ENCODE results near the gene OR2AT4. TPM values are rescaled to one million over a fixed set of nuclear protein-coding genes. Genes with fewer than 3 reads are reported as not detected.

The OR2AT4 gene
- total and polyA plus RNA-seq, 2 experiments from 2014 or later, result not detected

GRCh38 chr11:75126564-75126963 lies 29.9 kb upstream of the OR2AT4 start:
- WGBS, 2 experiments (ENCODE audit: low coverage in 1 of 2, low lambda C conversion rate in 2 of 2, missing lambda C conversion rate in 2 of 2), result 9 to 17% methylated on average over 2 of the region's 2 CpGs
- H3K9me3 ChIP-seq (ENCODE audit: low read depth), result no peaks in the 10 kb centered on the region
- H3K4me1 ChIP-seq (ENCODE audit: insufficient read depth), result no peaks in the 10 kb centered on the region
- no peak overlapping the region for H2AFZ ChIP-seq
- H3K27me3 ChIP-seq (replicated peaks; ENCODE audit: insufficient read depth), result peaks cover 5% of the 10 kb centered on the region
- DNase-seq, result no peak
- H3F3A ChIP-seq (ENCODE audit: insufficient read depth), result no peaks in the 10 kb centered on the region
- H3K4me3 ChIP-seq, result no peak overlapping the region
- no peaks in the 10 kb centered on the region for H3K79me2 ChIP-seq (ENCODE audit: insufficient read depth)
- no peak overlapping the region for H3K27ac ChIP-seq
- no peaks in the 10 kb centered on the region for H4K20me1 ChIP-seq (ENCODE audit: insufficient read depth)
- no peaks in the 10 kb centered on the region for H3K9me2 ChIP-seq (ENCODE audit: insufficient read depth)
- no peaks in the 10 kb centered on the region for H3K36me3 ChIP-seq (ENCODE audit: low read depth)
- H3K4me2 ChIP-seq (ENCODE audit: unreplicated experiment), result no peak overlapping the region
- no peak for TF ChIP-seq EZH2 (IDR thresholded peaks at IDR 0.05; ENCODE audit: insufficient read depth, poor library complexity, severe bottlenecking)
- no peak for TF ChIP-seq EZH2phosphoT487 (IDR thresholded peaks at IDR 0.05; ENCODE audit: insufficient read depth, low read depth)
- in situ Hi-C loops (cut with MboI), result no loop called here
- H3K9ac ChIP-seq, result no peak overlapping the region

- Histone ChIP-seq H3K9me2 (ENCODE audit: insufficient read depth) (no peaks in the 10 kb centered on the region), H3K79me2 (ENCODE audit: insufficient read depth) (no peaks in the 10 kb centered on the region)
Observed at GRCh38 chr11:75118577-75118976, 21.9 kb upstream of the OR2AT4 start.

GRCh38 chr11:75114465-75114864 lies 17.8 kb upstream of the OR2AT4 start:
- Histone ChIP-seq H3K27ac (no peak overlapping the region), H2AFZ (no peak overlapping the region), H3K9ac (no peak overlapping the region), H3K4me2 (ENCODE audit: unreplicated experiment) (no peak overlapping the region), H3K9me2 (ENCODE audit: insufficient read depth) (no peaks in the 10 kb centered on the region), H3F3A (ENCODE audit: insufficient read depth) (no peaks in the 10 kb centered on the region), H4K20me1 (ENCODE audit: insufficient read depth) (no peaks in the 10 kb centered on the region), H3K79me2 (ENCODE audit: insufficient read depth) (no peaks in the 10 kb centered on the region), H3K36me3 (ENCODE audit: low read depth) (no peaks in the 10 kb centered on the region), H3K4me1 (ENCODE audit: insufficient read depth) (no peaks in the 10 kb centered on the region), H3K4me3 (no peak overlapping the region), H3K9me3 (ENCODE audit: low read depth) (peaks cover 9% of the 10 kb centered on the region), H3K27me3 (replicated peaks; ENCODE audit: insufficient read depth) (peaks cover 21% of the 10 kb centered on the region; the same call in 1 of the 2 replicates)
- 46 to 61% methylated on average over 2 of the region's 2 CpGs for WGBS, 2 experiments (ENCODE audit: low coverage in 1 of 2, low lambda C conversion rate in 2 of 2, missing lambda C conversion rate in 2 of 2)
- in situ Hi-C loops (cut with MboI), result no loop called here
- no peak for DNase-seq
- TF ChIP-seq EZH2phosphoT487 (IDR thresholded peaks at IDR 0.05; ENCODE audit: insufficient read depth, low read depth), result no peak
- no peak for TF ChIP-seq EZH2 (IDR thresholded peaks at IDR 0.05; ENCODE audit: insufficient read depth, poor library complexity, severe bottlenecking)

More at GRCh38 chr11:75118577-75118976, 21.9 kb upstream of the OR2AT4 start:
- Histone ChIP-seq H3K9me3 (ENCODE audit: low read depth) (no peaks in the 10 kb centered on the region), H3F3A (ENCODE audit: insufficient read depth) (no peaks in the 10 kb centered on the region), H3K4me2 (ENCODE audit: unreplicated experiment) (no peak overlapping the region), H3K27ac (no peak overlapping the region), H2AFZ (no peak overlapping the region), H3K27me3 (replicated peaks; ENCODE audit: insufficient read depth) (0 out of 2 replicates have a peak, but pooled peaks cover 8% of the 10 kb centered on the region), H3K36me3 (ENCODE audit: low read depth) (no peaks in the 10 kb centered on the region), H4K20me1 (ENCODE audit: insufficient read depth) (no peaks in the 10 kb centered on the region), H3K9ac (no peak overlapping the region), H3K4me3 (no peak overlapping the region), H3K4me1 (ENCODE audit: insufficient read depth) (no peaks in the 10 kb centered on the region)
- in situ Hi-C loops (cut with MboI), result no loop called here
- DNase-seq, result no peak
- WGBS, 2 experiments (ENCODE audit: low coverage in 1 of 2, low lambda C conversion rate in 2 of 2, missing lambda C conversion rate in 2 of 2), result 42 to 56% methylated on average over 1 of the region's 1 CpG
- TF ChIP-seq EZH2 (IDR thresholded peaks at IDR 0.05; ENCODE audit: insufficient read depth, poor library complexity, severe bottlenecking), result no peak
- TF ChIP-seq EZH2phosphoT487 (IDR thresholded peaks at IDR 0.05; ENCODE audit: insufficient read depth, low read depth), result no peak

GRCh38 chr11:75113030-75113429 lies 16.4 kb upstream of the OR2AT4 start:
- H2AFZ ChIP-seq, result no peak overlapping the region
- 17 to 26% methylated on average over 1 of the region's 1 CpG for WGBS, 2 experiments (ENCODE audit: low coverage in 1 of 2, low lambda C conversion rate in 2 of 2, missing lambda C conversion rate in 2 of 2)
- in situ Hi-C loops (cut with MboI), result no loop called here
- no peak overlapping the region for H3K4me3 ChIP-seq
- no peak overlapping the region for H3K9ac ChIP-seq
- no peak for DNase-seq
- no peak overlapping the region for H3K4me2 ChIP-seq (ENCODE audit: unreplicated experiment)
- H4K20me1 ChIP-seq (ENCODE audit: insufficient read depth), result no peaks in the 10 kb centered on the region
- no peaks in the 10 kb centered on the region for H3K9me2 ChIP-seq (ENCODE audit: insufficient read depth)
- H3K36me3 ChIP-seq (ENCODE audit: low read depth), result no peaks in the 10 kb centered on the region
- H3F3A ChIP-seq (ENCODE audit: insufficient read depth), result no peaks in the 10 kb centered on the region
- H3K9me3 ChIP-seq (ENCODE audit: low read depth), result peaks cover 9% of the 10 kb centered on the region
- no peaks in the 10 kb centered on the region for H3K4me1 ChIP-seq (ENCODE audit: insufficient read depth)
- H3K27ac ChIP-seq, result no peak overlapping the region
- no peaks in the 10 kb centered on the region for H3K79me2 ChIP-seq (ENCODE audit: insufficient read depth)
- peaks cover 17% of the 10 kb centered on the region; the same call in 1 of the 2 replicates for H3K27me3 ChIP-seq (replicated peaks; ENCODE audit: insufficient read depth)
- TF ChIP-seq EZH2phosphoT487 (IDR thresholded peaks at IDR 0.05; ENCODE audit: insufficient read depth, low read depth) (no peak), EZH2 (IDR thresholded peaks at IDR 0.05; ENCODE audit: insufficient read depth, poor library complexity, severe bottlenecking) (no peak)

GRCh38 chr11:75112200-75112599 lies 15.5 kb upstream of the OR2AT4 start:
- Histone ChIP-seq H4K20me1 (ENCODE audit: insufficient read depth) (no peaks in the 10 kb centered on the region), H2AFZ (no peak overlapping the region), H3F3A (ENCODE audit: insufficient read depth) (no peaks in the 10 kb centered on the region), H3K27me3 (replicated peaks; ENCODE audit: insufficient read depth) (peaks cover 13% of the 10 kb centered on the region; the same call in 1 of the 2 replicates), H3K9me2 (ENCODE audit: insufficient read depth) (no peaks in the 10 kb centered on the region), H3K4me1 (ENCODE audit: insufficient read depth) (peaks cover 4% of the 10 kb centered on the region), H3K4me3 (no peak overlapping the region), H3K9ac (no peak overlapping the region), H3K27ac (no peak overlapping the region), H3K9me3 (ENCODE audit: low read depth) (peaks cover 9% of the 10 kb centered on the region), H3K79me2 (ENCODE audit: insufficient read depth) (no peaks in the 10 kb centered on the region), H3K4me2 (ENCODE audit: unreplicated experiment) (no peak overlapping the region), H3K36me3 (ENCODE audit: low read depth) (no peaks in the 10 kb centered on the region)
- WGBS, 2 experiments (ENCODE audit: low coverage in 1 of 2, low lambda C conversion rate in 2 of 2, missing lambda C conversion rate in 2 of 2), result 55 to 67% methylated on average over 2 of the region's 2 CpGs
- in situ Hi-C loops (cut with MboI), result no loop called here
- DNase-seq, result no peak
- no peak for TF ChIP-seq EZH2 (IDR thresholded peaks at IDR 0.05; ENCODE audit: insufficient read depth, poor library complexity, severe bottlenecking)
- TF ChIP-seq EZH2phosphoT487 (IDR thresholded peaks at IDR 0.05; ENCODE audit: insufficient read depth, low read depth), result no peak

Measured in GM23248 (cell line).